DMS 273 (cell line): Measurements from ENCODE around the gene RNF8.
A peak's percentile ranks its signal among the peaks of the same experiment; 100 is the strongest.
"Not testable (repeated sequence)": the region's sequence is repeated elsewhere in the genome, so short reads cannot be mapped to it uniquely, and the experiment has no call there.

Source experiments
- DNase-seq: peaks from one replicate; lab custom pipeline; 2025; ENCODE audit not compliant: unreplicated experiment; lab: John Stamatoyannopoulos, UW

Gene RNF8

GRCh38 chr6:37396571-37397180 is 42.9 kb downstream of the RNF8 start:
- peak; percentile 35 for DNase-seq

GRCh38 chr6:37399131-37399530 is 45.3 kb downstream of the RNF8 start:
- no peak for DNase-seq

GRCh38 chr6:37399795-37400490 is 46.2 kb downstream of the RNF8 start:
- no peak for DNase-seq

GRCh38 chr6:37401658-37402057 is 47.9 kb downstream of the RNF8 start:
- DNase-seq = not testable (repeated sequence)

- no peak for DNase-seq
These were observed 53.1 kb downstream of the RNF8 start for GRCh38 chr6:37406726-37407341.

GRCh38 chr6:37407948-37408347 is 54.2 kb downstream of the RNF8 start:
- peak; percentile 55 for DNase-seq

GRCh38 chr6:37409501-37409900 is 55.7 kb downstream of the RNF8 start:
- DNase-seq = no peak

GRCh38 chr6:37417393-37417792 is 63.6 kb downstream of the RNF8 start:
- DNase-seq = no peak

GRCh38 chr6:37418722-37419121 is 64.9 kb downstream of the RNF8 start:
- no peak for DNase-seq

- no peak for DNase-seq
These were observed 72.5 kb downstream of the RNF8 start for GRCh38 chr6:37426058-37426944.

GRCh38 chr6:37426945-37427510 is 73.2 kb downstream of the RNF8 start:
- peak; percentile 73 for DNase-seq

- no peak for DNase-seq
These were observed 75.6 kb downstream of the RNF8 start for GRCh38 chr6:37429352-37429750.

GRCh38 chr6:37432590-37432915 is 78.8 kb downstream of the RNF8 start:
- peak; percentile 74 for DNase-seq

- DNase-seq = peak; percentile 97
These were observed 79.3 kb downstream of the RNF8 start, which contains the start of gene CMTR1 for GRCh38 chr6:37432916-37433656. Gene CMTR1 (plus strand): TSS chr6:37433221. CDS start chr6:37435630, 2,409 bp downstream.

GRCh38 chr6:37433657-37434271 is 80.0 kb downstream of the RNF8 start:
- DNase-seq = peak; percentile 62

- DNase-seq = no peak
These were observed 81.6 kb downstream of the RNF8 start for GRCh38 chr6:37435373-37435772.

GRCh38 chr6:37435816-37436215 is 82.0 kb downstream of the RNF8 start:
- DNase-seq = no peak

GRCh38 chr6:37438930-37439329 is 85.1 kb downstream of the RNF8 start:
- DNase-seq = no peak

- DNase-seq = no peak
These were observed 87.9 kb downstream of the RNF8 start for GRCh38 chr6:37441651-37442050.
